Neutrophil (primary cell): ENCODE data around the gene ESPL1.

Source experiments
- H3K27ac ChIP-seq: fragments of 200-600 bp; sonication (generic); 2 replicates; pipeline ENCODE4 v1.5.1; 2016; ENCODE audit warnings: mild to moderate bottlenecking, moderate library complexity
- H3K27me3 ChIP-seq: fragments of 200-600 bp; sonication (generic); 2 replicates; pipeline ENCODE4 v1.6.0; 2016; ENCODE audit warnings: mild to moderate bottlenecking
- H3K36me3 ChIP-seq: fragments of 200-600 bp; sonication (generic); 2 replicates; pipeline ENCODE4 v1.5.1; 2017
- H3K4me1 ChIP-seq, 2 experiments: fragments of 200-600 bp in 1 of 2; sonication (generic) in 1 of 2; 1 replicate in 1 of 2; 2 replicates in 1 of 2; pipeline versions ENCODE4 v1.5.1 to v1.6.1; 2013 to 2016; ENCODE audit warnings: low read depth in 1 of 2, low read length in 1 of 2, mild to moderate bottlenecking in 1 of 2, moderate library complexity in 1 of 2; ENCODE audit not compliant: control insufficient read depth in 1 of 2, insufficient read depth in 1 of 2
- H3K4me3 ChIP-seq, 2 experiments: fragments of 200-600 bp in 1 of 2; sonication (generic) in 1 of 2; 1 replicate in 1 of 2; 2 replicates in 1 of 2; pipeline ENCODE4 v1.5.1; 2013 to 2016; ENCODE audit warnings: low read depth in 1 of 2, low read length in 1 of 2, mild to moderate bottlenecking in 1 of 2, moderate library complexity in 1 of 2
- H3K9me3 ChIP-seq: fragments of 200-600 bp; sonication (generic); 2 replicates; pipeline ENCODE4 v1.5.1; 2016
- TF ChIP-seq, protein P1 (sequence below): fragments of 200-600 bp; sonication (generic); IDR thresholded peaks from 2 replicates; pipeline ENCODE4 v1.5.1; 2016; ENCODE audit warnings: antibody characterized with exemption

Gene ESPL1

DNA sequence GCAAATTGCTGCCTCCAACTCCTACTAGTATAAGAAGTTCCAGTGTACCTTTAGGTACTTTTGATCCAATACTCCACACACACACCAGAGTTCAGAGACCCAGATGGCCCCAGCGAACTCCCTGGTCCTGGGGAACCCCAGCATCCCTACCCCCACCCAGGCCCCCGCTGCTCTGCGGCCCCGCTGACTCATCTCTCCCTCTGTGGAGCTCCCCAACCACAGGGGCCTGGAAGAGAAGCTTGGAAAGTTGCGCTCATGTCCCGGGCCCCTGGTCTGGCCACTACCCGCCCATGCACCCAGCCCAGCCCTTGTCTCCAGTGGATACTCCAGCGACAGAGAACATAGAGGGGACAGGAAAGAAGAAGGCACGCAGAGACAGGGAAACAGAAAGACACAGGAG, 72.3 kb downstream of the ESPL1 start:
- H3K9me3 ChIP-seq: no peaks in the 10 kb centered on the region
- no peak overlapping the region for H3K27ac ChIP-seq
- TF ChIP-seq, protein P1, sequence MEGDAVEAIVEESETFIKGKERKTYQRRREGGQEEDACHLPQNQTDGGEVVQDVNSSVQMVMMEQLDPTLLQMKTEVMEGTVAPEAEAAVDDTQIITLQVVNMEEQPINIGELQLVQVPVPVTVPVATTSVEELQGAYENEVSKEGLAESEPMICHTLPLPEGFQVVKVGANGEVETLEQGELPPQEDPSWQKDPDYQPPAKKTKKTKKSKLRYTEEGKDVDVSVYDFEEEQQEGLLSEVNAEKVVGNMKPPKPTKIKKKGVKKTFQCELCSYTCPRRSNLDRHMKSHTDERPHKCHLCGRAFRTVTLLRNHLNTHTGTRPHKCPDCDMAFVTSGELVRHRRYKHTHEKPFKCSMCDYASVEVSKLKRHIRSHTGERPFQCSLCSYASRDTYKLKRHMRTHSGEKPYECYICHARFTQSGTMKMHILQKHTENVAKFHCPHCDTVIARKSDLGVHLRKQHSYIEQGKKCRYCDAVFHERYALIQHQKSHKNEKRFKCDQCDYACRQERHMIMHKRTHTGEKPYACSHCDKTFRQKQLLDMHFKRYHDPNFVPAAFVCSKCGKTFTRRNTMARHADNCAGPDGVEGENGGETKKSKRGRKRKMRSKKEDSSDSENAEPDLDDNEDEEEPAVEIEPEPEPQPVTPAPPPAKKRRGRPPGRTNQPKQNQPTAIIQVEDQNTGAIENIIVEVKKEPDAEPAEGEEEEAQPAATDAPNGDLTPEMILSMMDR: no peak
- no peaks in the 10 kb centered on the region for H3K36me3 ChIP-seq
- H3K4me3 ChIP-seq: no peak overlapping the region
- H3K4me1 ChIP-seq: peaks cover 9 to 17% of the 10 kb centered on the region in 2 experiments
- peaks cover 87% of the 10 kb centered on the region for H3K27me3 ChIP-seq
